Nephron progenitor cell (in vitro differentiated cells): Measurements from ENCODE around the gene FIG4.
A peak's percentile ranks its signal among the peaks of the same experiment; 100 is the strongest.

Experiments used
- DNase-seq: peaks from one replicate; pipeline ENCODE4 v3.0.0; 2021
- H3K27ac Mint-ChIP-seq: 2 replicates; pipeline ENCODE4 v1.8.0; 2021; ENCODE audit warnings: mild to moderate bottlenecking, moderate library complexity, mixed read lengths
- H3K27me3 Mint-ChIP-seq: 2 replicates; pipeline ENCODE4 v1.8.0; 2021; ENCODE audit warnings: mild to moderate bottlenecking, low read depth, mixed read lengths; ENCODE audit not compliant: poor library complexity
- H3K36me3 Mint-ChIP-seq: 2 replicates; pipeline ENCODE4 v1.8.0; 2021; ENCODE audit warnings: low read depth, mixed read lengths
- H3K4me1 Mint-ChIP-seq: 2 replicates; pipeline ENCODE4 v1.8.0; 2021; ENCODE audit warnings: mixed read lengths
- H3K4me3 Mint-ChIP-seq: 2 replicates; pipeline ENCODE4 v1.8.0; 2021; ENCODE audit warnings: mild to moderate bottlenecking, moderate library complexity, mixed read lengths
- H3K9me3 Mint-ChIP-seq: 2 replicates; pipeline ENCODE4 v1.8.0; 2021; ENCODE audit warnings: mild to moderate bottlenecking, moderate library complexity, mixed read lengths
- TF ChIP-seq, protein P1 (sequence below): fragments of 200-600 bp; sonication (generic); IDR thresholded peaks from 2 replicates; pipeline ENCODE4 v1.5.0; 2021; ENCODE audit warnings: antibody characterized with exemption

The FIG4 gene

DNA sequence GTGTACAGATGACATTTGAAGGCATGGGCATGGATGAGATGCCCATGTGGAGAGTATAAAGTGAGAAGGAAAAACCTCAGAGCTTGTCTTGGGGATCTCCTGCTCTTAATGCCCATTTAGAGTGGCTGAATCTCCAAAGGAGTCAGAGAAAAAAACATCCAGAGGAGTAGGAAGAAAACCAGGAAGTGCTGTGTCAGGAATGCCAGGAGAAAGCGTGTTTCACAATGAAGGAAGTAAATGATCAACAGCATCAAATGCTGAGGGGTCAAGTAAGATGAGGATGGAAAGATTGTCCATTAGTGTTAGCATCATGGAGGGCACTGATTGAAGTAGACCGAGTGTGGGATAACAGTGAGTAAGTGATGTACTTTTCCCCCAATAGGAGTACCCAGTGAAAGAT, 56.1 kb downstream of the FIG4 start:
- H3K4me3 Mint-ChIP-seq, result no peak overlapping the region
- H3K27me3 Mint-ChIP-seq, result no peaks in the 10 kb centered on the region
- no peak for DNase-seq
- TF ChIP-seq, protein P1, sequence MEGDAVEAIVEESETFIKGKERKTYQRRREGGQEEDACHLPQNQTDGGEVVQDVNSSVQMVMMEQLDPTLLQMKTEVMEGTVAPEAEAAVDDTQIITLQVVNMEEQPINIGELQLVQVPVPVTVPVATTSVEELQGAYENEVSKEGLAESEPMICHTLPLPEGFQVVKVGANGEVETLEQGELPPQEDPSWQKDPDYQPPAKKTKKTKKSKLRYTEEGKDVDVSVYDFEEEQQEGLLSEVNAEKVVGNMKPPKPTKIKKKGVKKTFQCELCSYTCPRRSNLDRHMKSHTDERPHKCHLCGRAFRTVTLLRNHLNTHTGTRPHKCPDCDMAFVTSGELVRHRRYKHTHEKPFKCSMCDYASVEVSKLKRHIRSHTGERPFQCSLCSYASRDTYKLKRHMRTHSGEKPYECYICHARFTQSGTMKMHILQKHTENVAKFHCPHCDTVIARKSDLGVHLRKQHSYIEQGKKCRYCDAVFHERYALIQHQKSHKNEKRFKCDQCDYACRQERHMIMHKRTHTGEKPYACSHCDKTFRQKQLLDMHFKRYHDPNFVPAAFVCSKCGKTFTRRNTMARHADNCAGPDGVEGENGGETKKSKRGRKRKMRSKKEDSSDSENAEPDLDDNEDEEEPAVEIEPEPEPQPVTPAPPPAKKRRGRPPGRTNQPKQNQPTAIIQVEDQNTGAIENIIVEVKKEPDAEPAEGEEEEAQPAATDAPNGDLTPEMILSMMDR, result no peak
- peaks cover 4% of the 10 kb centered on the region for H3K9me3 Mint-ChIP-seq
- H3K4me1 Mint-ChIP-seq, result no peaks in the 10 kb centered on the region
- H3K36me3 Mint-ChIP-seq, result peaks cover 12% of the 10 kb centered on the region
- H3K27ac Mint-ChIP-seq, result no peak overlapping the region

DNA sequence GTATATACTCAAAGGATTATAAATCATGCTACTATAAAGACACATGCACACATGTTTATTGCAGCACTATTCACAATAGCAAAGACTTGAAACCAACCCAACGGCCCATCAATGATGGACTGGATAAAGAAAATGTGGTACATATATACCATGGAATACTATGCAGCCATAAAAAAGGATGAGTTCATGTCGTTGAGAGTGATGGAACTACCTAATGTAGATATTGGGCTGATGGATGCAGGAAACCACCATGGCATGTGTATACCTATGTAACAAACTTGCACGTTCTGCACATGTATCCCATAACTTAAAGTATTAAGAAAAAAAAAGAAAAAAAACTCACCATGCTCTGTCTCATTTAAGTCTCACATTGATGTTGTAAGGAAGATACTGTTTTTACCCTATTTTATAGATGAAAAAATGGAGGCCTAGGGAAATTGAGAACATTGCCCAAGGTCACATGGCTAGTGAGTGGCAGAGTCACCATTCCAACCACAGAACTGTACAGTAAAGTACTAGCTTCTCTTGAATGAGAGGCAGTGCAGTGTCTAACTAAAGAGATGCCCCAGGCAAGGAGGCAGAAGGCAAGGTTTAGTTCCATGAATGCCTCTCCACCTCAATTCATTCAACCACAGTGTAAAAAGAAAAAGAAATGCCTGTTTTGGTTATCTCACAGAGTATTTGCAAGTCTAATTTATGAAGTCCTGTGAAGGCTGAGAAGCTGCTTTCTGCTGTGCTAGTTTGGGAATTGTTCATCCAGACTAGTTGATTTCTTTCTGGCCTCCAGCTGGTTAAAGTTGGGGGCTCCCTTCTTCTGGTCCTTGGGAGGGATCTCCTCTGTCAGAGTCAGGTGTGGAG, 68.2 kb downstream of the FIG4 start:
- H3K4me3 Mint-ChIP-seq, result no peak overlapping the region
- H3K4me1 Mint-ChIP-seq, result no peaks in the 10 kb centered on the region
- peak overlapping the region; percentile 89 for H3K27ac Mint-ChIP-seq
- TF ChIP-seq, protein P1, result no peak
- no peak for DNase-seq
- peaks cover 38% of the 10 kb centered on the region for H3K9me3 Mint-ChIP-seq
- H3K36me3 Mint-ChIP-seq, result peaks cover 43% of the 10 kb centered on the region
- peaks cover 3% of the 10 kb centered on the region for H3K27me3 Mint-ChIP-seq

DNA sequence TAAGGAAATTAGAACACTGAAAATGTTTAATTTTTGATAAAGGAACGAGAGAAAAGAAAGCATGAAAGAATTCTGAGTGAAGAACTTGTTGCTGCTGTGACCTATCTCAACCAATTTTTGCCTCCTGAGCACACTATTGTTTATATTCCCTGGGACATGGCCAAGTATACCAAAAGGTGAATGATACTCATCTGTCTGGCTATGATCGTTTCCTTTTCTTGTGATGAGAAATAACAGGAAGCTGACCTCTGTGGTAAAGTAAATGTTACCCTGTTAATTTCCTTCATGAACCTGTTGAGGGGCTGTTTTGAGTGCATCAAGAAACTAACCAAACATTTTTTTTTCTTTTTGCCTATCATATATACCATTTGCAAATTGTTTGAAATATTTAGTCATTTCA, 69.1 kb downstream of the FIG4 start:
- H3K36me3 Mint-ChIP-seq, result peaks cover 40% of the 10 kb centered on the region
- TF ChIP-seq, protein P1, result no peak
- peaks cover 31% of the 10 kb centered on the region for H3K9me3 Mint-ChIP-seq
- no peaks in the 10 kb centered on the region for H3K27me3 Mint-ChIP-seq
- no peak for DNase-seq
- no peaks in the 10 kb centered on the region for H3K4me1 Mint-ChIP-seq
- no peak overlapping the region for H3K27ac Mint-ChIP-seq
- H3K4me3 Mint-ChIP-seq, result no peak overlapping the region

DNA sequence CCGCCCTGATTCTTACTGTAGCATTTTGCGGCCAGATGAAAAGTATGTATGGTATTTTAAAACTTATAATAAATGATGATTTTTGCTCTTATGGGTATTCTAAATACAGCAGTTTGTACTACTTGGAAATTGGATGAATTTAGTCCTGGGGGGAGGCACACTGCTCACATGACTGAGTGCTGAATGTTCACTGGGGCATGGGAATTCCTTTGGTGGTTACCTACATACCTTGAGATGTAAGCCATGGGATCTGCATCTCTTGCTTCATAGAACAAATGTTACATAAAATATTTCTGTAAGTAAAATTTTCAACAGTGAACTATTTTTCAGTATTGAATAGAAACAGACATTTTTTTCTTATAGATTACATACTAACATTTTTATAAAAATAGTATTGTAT, 71.1 kb downstream of the FIG4 start:
- no peak for DNase-seq
- TF ChIP-seq, protein P1, result no peak
- Mint-ChIP-seq H3K36me3 (peaks cover 25% of the 10 kb centered on the region), H3K4me3 (no peak overlapping the region), H3K4me1 (peaks cover 5% of the 10 kb centered on the region), H3K27ac (no peak overlapping the region), H3K9me3 (peaks cover 17% of the 10 kb centered on the region), H3K27me3 (no peaks in the 10 kb centered on the region)

DNA sequence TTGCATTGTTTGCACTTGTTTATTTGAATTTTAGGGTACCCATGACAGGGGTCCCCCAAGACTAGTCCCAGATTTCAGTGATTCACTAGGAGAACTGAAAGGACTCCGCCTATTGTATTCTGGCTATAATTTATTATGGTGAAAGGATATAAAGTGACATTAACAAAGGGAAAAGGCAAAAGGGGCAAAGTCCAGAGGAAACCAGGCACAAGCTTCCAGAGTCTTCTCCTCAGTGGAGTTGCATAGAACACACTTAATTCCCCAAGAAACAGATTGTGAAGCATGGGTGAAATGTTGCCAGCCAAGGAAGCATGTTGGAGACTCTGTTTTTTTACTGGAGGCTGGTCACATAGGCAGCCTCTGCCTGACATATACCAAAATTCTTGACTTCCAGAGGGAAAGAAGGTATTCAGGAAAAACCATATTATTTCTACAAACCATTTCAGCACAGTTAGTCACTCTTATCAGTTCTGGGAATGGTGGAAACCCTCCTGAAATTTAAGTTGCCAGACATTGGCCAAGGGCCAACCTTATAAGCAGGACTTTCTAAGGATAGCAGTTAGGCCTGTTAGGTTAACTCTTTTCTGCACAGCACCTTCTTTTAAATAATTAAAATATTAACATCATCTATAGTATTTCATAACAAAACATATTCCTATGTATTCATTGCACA, 71.8 kb downstream of the FIG4 start:
- peaks cover 21% of the 10 kb centered on the region for H3K36me3 Mint-ChIP-seq
- TF ChIP-seq, protein P1, result no peak
- H3K4me3 Mint-ChIP-seq, result no peak overlapping the region

More for the DNA sequence above, 71.8 kb downstream of the FIG4 start:
- Mint-ChIP-seq H3K27ac (no peak overlapping the region), H3K4me1 (peaks cover 5% of the 10 kb centered on the region), H3K27me3 (no peaks in the 10 kb centered on the region), H3K9me3 (peaks cover 9% of the 10 kb centered on the region)
- no peak for DNase-seq
